Natural killer cell (primary cell): ENCODE data around the gene MAIP1. TPM values are rescaled to one million over a fixed set of nuclear protein-coding genes. Genes with fewer than 3 reads are reported as not detected.

Source experiments
- ATAC-seq, 3 donors: fragments of 150-1000 bp in 2 of 3; fragments of 200-7000 bp in 1 of 3; cut with Tn5 transposase; 1 replicate in 1 of 3; 2 replicates in 2 of 3; pipeline ENCODE4 v1.10.0; 2021; ENCODE audit warnings: mild to moderate bottlenecking in 2 of 3, moderate library complexity in 2 of 3
- DNase-seq, 2 donors: peaks; one replicate each; pipeline versions ENCODE4 v3.0.0 to v3.0.0-alpha.2; 2013 to 2021; ENCODE audit warnings: mixed read lengths in 1 of 2
- H3K27ac ChIP-seq: one replicate; pipeline ENCODE4 v1.5.1; 2013; ENCODE audit warnings: mild to moderate bottlenecking, low read length
- H3K27me3 ChIP-seq: one replicate; pipeline ENCODE4 v1.6.1; 2013; ENCODE audit warnings: low read length; ENCODE audit not compliant: control insufficient read depth, insufficient read depth
- H3K36me3 ChIP-seq: one replicate; pipeline ENCODE4 v1.6.1; 2013; ENCODE audit warnings: low read length; ENCODE audit not compliant: control insufficient read depth, insufficient read depth
- H3K4me1 ChIP-seq: one replicate; pipeline ENCODE4 v1.6.1; 2013; ENCODE audit warnings: low read length; ENCODE audit not compliant: control insufficient read depth, insufficient read depth
- H3K4me3 ChIP-seq: one replicate; pipeline ENCODE4 v1.5.1; 2013; ENCODE audit warnings: low read length
- H3K9me3 ChIP-seq: one replicate; pipeline ENCODE4 v1.6.1; 2013; ENCODE audit warnings: low read length; ENCODE audit not compliant: control insufficient read depth, insufficient read depth
- H3K27ac Mint-ChIP-seq, 2 donors: one replicate each; pipeline ENCODE4 v1.8.0; 2022; ENCODE audit warnings: mild to moderate bottlenecking in 2 of 2, mixed read lengths in 2 of 2, moderate library complexity in 1 of 2
- H3K27me3 Mint-ChIP-seq, 2 donors: one replicate each; pipeline ENCODE4 v1.8.0; 2022; ENCODE audit warnings: low read depth in 2 of 2, mixed read lengths in 2 of 2
- H3K36me3 Mint-ChIP-seq: one replicate; pipeline ENCODE4 v1.8.0; 2022; ENCODE audit warnings: mixed read lengths
- H3K4me1 Mint-ChIP-seq, 2 donors: one replicate each; pipeline ENCODE4 v1.8.0; 2022; ENCODE audit warnings: mixed read lengths in 2 of 2
- H3K4me3 Mint-ChIP-seq: one replicate; pipeline ENCODE4 v1.8.0; 2022; ENCODE audit warnings: mild to moderate bottlenecking, moderate library complexity, mixed read lengths
- H3K9me3 Mint-ChIP-seq, 2 donors: one replicate each; pipeline ENCODE4 v1.8.0; 2022; ENCODE audit warnings: mixed read lengths in 2 of 2
- CTCF ChIP-seq: fragments of 200-600 bp; IDR thresholded peaks from one replicate; pipeline ENCODE4 v1.8.0; 2022; ENCODE audit warnings: antibody characterized with exemption
- WGBS: methylation state at CpG from one replicate; pipeline ENCODE4 v1.1.7; 2013; ENCODE audit warnings: missing lambda C conversion rate; ENCODE audit not compliant: insufficient coverage; 5-methylcytosine and 5-hydroxymethylcytosine counted together
- intact Hi-C: fragments of 100-400 bp; cut with micrococcal nuclease; formaldehyde crosslinking; loops from one replicate; pipeline ENCODE4 v1.14.2; 2022
- total RNA-seq, 4 donors: library from RNA; stranded (reverse); fragments of 120-200 nt in 1 of 4; gene quantifications; one replicate each; pipeline versions ENCODE4 v1.2.3 to v1.2.4, GENCODE V29; 2013 to 2022

The MAIP1 gene
- total RNA-seq, 3 donors from 2014 or later (not counting 1 experiment from before 2014, with no cell fraction given) = 23.5 to 26.4 (median 23.6) TPM

GRCh38 chr2:199983534-199983933, 28.2 kb downstream of the MAIP1 start:
- Mint-ChIP-seq H3K4me3 (no peak overlapping the region), H3K27ac (no peak overlapping the region), H3K27me3 (peaks cover 0 to 4% of the 10 kb centered on the region in 2 donors), H3K36me3 (no peaks in the 10 kb centered on the region), H3K4me1 (peaks cover 6 to 10% of the 10 kb centered on the region in 2 donors), H3K9me3 (no peaks in the 10 kb centered on the region)
- intact Hi-C loops = no loop called here
- Histone ChIP-seq H3K9me3 (no peaks in the 10 kb centered on the region), H3K4me1 (peaks cover 3% of the 10 kb centered on the region), H3K27me3 (no peaks in the 10 kb centered on the region), H3K27ac (no peak overlapping the region), H3K4me3 (no peak overlapping the region), H3K36me3 (no peaks in the 10 kb centered on the region)
- DNase-seq (no peak), ATAC-seq (no peak)
- WGBS = 92% methylated on average over 1 of the region's 1 CpG
- no peak for TF ChIP-seq CTCF

GRCh38 chr2:199984159-199984558, 28.8 kb downstream of the MAIP1 start:
- no peaks in the 10 kb centered on the region for H3K36me3 ChIP-seq
- Mint-ChIP-seq H3K4me1 (peaks cover 6 to 10% of the 10 kb centered on the region in 2 donors), H3K27me3 (peaks cover 5 to 6% of the 10 kb centered on the region in 2 donors), H3K27ac (no peak overlapping the region), H3K4me3 (no peak overlapping the region), H3K36me3 (no peaks in the 10 kb centered on the region), H3K9me3 (no peaks in the 10 kb centered on the region)
- DNase-seq (no peak), ATAC-seq (no peak)
- TF ChIP-seq CTCF = no peak
- H3K4me3 ChIP-seq = no peak overlapping the region
- no peaks in the 10 kb centered on the region for H3K9me3 ChIP-seq
- peaks cover 3% of the 10 kb centered on the region for H3K4me1 ChIP-seq
- 77% methylated on average over 4 of the region's 4 CpGs for WGBS
- no peaks in the 10 kb centered on the region for H3K27me3 ChIP-seq
- intact Hi-C loops = no loop called here
- H3K27ac ChIP-seq = no peak overlapping the region

GRCh38 chr2:199984755-199985154, 29.4 kb downstream of the MAIP1 start:
- no peak overlapping the region for H3K27ac ChIP-seq
- intact Hi-C loops = no loop called here
- 100% methylated on average over 1 of the region's 2 CpGs for WGBS

More at GRCh38 chr2:199984755-199985154, 29.4 kb downstream of the MAIP1 start:
- no peak for TF ChIP-seq CTCF
- Mint-ChIP-seq H3K27me3 (peaks cover 6 to 8% of the 10 kb centered on the region in 2 donors), H3K4me3 (no peak overlapping the region), H3K27ac (no peak overlapping the region), H3K36me3 (no peaks in the 10 kb centered on the region), H3K4me1 (peaks cover 5 to 9% of the 10 kb centered on the region in 2 donors), H3K9me3 (no peaks in the 10 kb centered on the region)
- no peaks in the 10 kb centered on the region for H3K36me3 ChIP-seq
- H3K9me3 ChIP-seq = no peaks in the 10 kb centered on the region
- H3K27me3 ChIP-seq = no peaks in the 10 kb centered on the region
- no peak for DNase-seq
- no peak for ATAC-seq
- H3K4me3 ChIP-seq = no peak overlapping the region
- peaks cover 3% of the 10 kb centered on the region for H3K4me1 ChIP-seq
